ENCODE measurements around the gene TAS2R10. TPM values are rescaled to one million over a fixed set of nuclear protein-coding genes. Genes with fewer than 3 reads are reported as not detected.

TAS2R10 gene
- total and polyA plus RNA-seq, 4 donors: 0.14 to 3.0 (median 0.40) TPM; not detected in 1

- no peaks in the 10 kb centered on the region for H3K27me3 ChIP-seq (ENCODE audit: control insufficient read depth in 4 of 4, insufficient read depth in 4 of 4, low read length in 3 of 4)
- H3K9ac ChIP-seq (ENCODE audit: low read depth in 1 of 2, low read length in 2 of 2): no peak overlapping the region
- WGBS: 29% methylated on average over 2 of the region's 2 CpGs
- no peak overlapping the region for H3K4me3 ChIP-seq (ENCODE audit: low read depth in 1 of 3, low read length in 3 of 3)
- DNase-seq (ENCODE audit: low spot score): no peak
- no peaks in the 10 kb centered on the region for H3K36me3 ChIP-seq (ENCODE audit: control insufficient read depth in 4 of 4, insufficient read depth in 3 of 4, low read depth in 1 of 4, low read length in 3 of 4)
- H3K4me1 ChIP-seq (ENCODE audit: control insufficient read depth in 4 of 4, insufficient read depth in 4 of 4, low read length in 3 of 4): peaks cover 0 to 3% (median 2%) of the 10 kb centered on the region in 4 donors
- H3K9me3 ChIP-seq (ENCODE audit: control insufficient read depth in 4 of 4, low read length in 3 of 4): no peaks in the 10 kb centered on the region
- TF ChIP-seq HNF4A (conservative IDR thresholded peaks at IDR 0.05) (no peak), RXRA (IDR thresholded peaks at IDR 0.05) (no peak), CTCF (IDR thresholded peaks at IDR 0.05; ENCODE audit: low read depth, low read length, missing input control) (peak; percentile 51), ZBTB33 (IDR thresholded peaks at IDR 0.05) (no peak), RAD21 (IDR thresholded peaks at IDR 0.05) (peak; percentile 84 to 89), ATF3 (IDR thresholded peaks at IDR 0.05) (no peak), FOXA1 (IDR thresholded peaks at IDR 0.05) (no peak)
- H3K27ac ChIP-seq (ENCODE audit: low read depth in 1 of 2, low read length in 2 of 2): no peak overlapping the region
Observed at GRCh38 chr12:10867381-10867780, 41.2 kb upstream of the TAS2R10 start.

GRCh38 chr12:10863512-10864218 is 37.5 kb upstream of the TAS2R10 start:
- 96% methylated on average over 2 of the region's 2 CpGs for WGBS
- no peak for DNase-seq (ENCODE audit: low spot score)
- Histone ChIP-seq H3K27ac (ENCODE audit: low read depth in 1 of 2, low read length in 2 of 2) (no peak overlapping the region), H3K36me3 (ENCODE audit: control insufficient read depth in 4 of 4, insufficient read depth in 3 of 4, low read depth in 1 of 4, low read length in 3 of 4) (peaks cover 0 to 2% (median 0%) of the 10 kb centered on the region in 4 donors), H3K27me3 (ENCODE audit: control insufficient read depth in 4 of 4, insufficient read depth in 4 of 4, low read length in 3 of 4) (no peaks in the 10 kb centered on the region), H3K9me3 (ENCODE audit: control insufficient read depth in 4 of 4, low read length in 3 of 4) (no peaks in the 10 kb centered on the region), H3K4me1 (ENCODE audit: control insufficient read depth in 4 of 4, insufficient read depth in 4 of 4, low read length in 3 of 4) (peaks cover 0 to 3% (median 2%) of the 10 kb centered on the region in 4 donors), H3K9ac (ENCODE audit: low read depth in 1 of 2, low read length in 2 of 2) (no peak overlapping the region), H3K4me3 (ENCODE audit: low read depth in 1 of 3, low read length in 3 of 3) (no peak overlapping the region)
- TF ChIP-seq GABPA (IDR thresholded peaks at IDR 0.05 in 1 of 2, conservative IDR thresholded peaks at IDR 0.05 in 1 of 2): no peak
- no peak for TF ChIP-seq HNF4A (conservative IDR thresholded peaks at IDR 0.05)
- TF ChIP-seq YY1 (IDR thresholded peaks at IDR 0.05): no peak
- TF ChIP-seq NR2F2 (IDR thresholded peaks at IDR 0.05): no peak
- no peak for TF ChIP-seq HNF4G (IDR thresholded peaks at IDR 0.05)
- no peak for TF ChIP-seq ZBTB33 (IDR thresholded peaks at IDR 0.05)
- no peak for TF ChIP-seq CTCF (IDR thresholded peaks at IDR 0.05; ENCODE audit: low read depth, low read length, missing input control)
- TF ChIP-seq RXRA (IDR thresholded peaks at IDR 0.05): no peak
- no peak for TF ChIP-seq FOXA1 (IDR thresholded peaks at IDR 0.05)
- TF ChIP-seq EGR1 (IDR thresholded peaks at IDR 0.05; ENCODE audit: low read depth in 2 of 2): no peak
- no peak for TF ChIP-seq TAF1 (conservative IDR thresholded peaks at IDR 0.05)
- TF ChIP-seq FOXA2 (IDR thresholded peaks at IDR 0.05): no peak
